Motor neuron (in vitro differentiated cells): Measurements from ENCODE around the gene THAP4. TPM values are rescaled to one million over a fixed set of nuclear protein-coding genes. Genes with fewer than 3 reads are reported as not detected.

Experiments
- ATAC-seq, 8 experiments: fragments of 200-7000 bp; cut with Tn5 transposase; replicated peaks in 6 of 8; 2 replicates each; pipeline ENCODE4 v1.8.0; 2021; ENCODE audit warnings: mild to moderate bottlenecking in 8 of 8, moderate library complexity in 8 of 8
- H3K27ac ChIP-seq, 2 donors: fragments of 250-450 bp; sonication (Bioruptor Pico); 2 replicates each; pipeline ENCODE4 v1.9.0; 2021; ENCODE audit warnings: antibody characterized with exemption in 2 of 2, mild to moderate bottlenecking in 2 of 2, moderate library complexity in 1 of 2
- H3K4me1 ChIP-seq, 2 donors: fragments of 250-450 bp; sonication (Bioruptor Pico); replicated peaks in 1 of 2; 2 replicates each; pipeline ENCODE4 v1.6.1; 2021; ENCODE audit warnings: antibody characterized with exemption in 2 of 2, mild to moderate bottlenecking in 2 of 2, moderate library complexity in 1 of 2
- H3K4me3 ChIP-seq, 5 donors: fragments of 250-450 bp; sonication (Bioruptor Pico); 2 replicates each; pipeline ENCODE4 v1.9.0; 2021; ENCODE audit warnings: antibody characterized with exemption in 5 of 5, mild to moderate bottlenecking in 5 of 5, moderate library complexity in 4 of 5
- WGBS, 10 experiments: fragments of 450-650 bp; shearing (Covaris generic); methylation state at CpG; one replicate each; pipeline ENCODE4 v1.0.0; 2022; 5-methylcytosine and 5-hydroxymethylcytosine counted together
- in situ Hi-C, 9 experiments: fragments of 400-800 bp; cut with MboI; loops; one replicate each; pipeline ENCODE4 v1.15.0; 2021; ENCODE audit warnings: low sequenced_read_pairs in 9 of 9, low pct_unique_long_range_greater_than_20kb in 2 of 9; ENCODE audit not compliant: unreplicated experiment in 9 of 9
- total RNA-seq, 8 experiments: library from RNA; unstranded; fragments of 300-600 nt; gene quantifications; 2 replicates each; pipeline versions ENCODE4 v1.2.3 to v1.2.4, GENCODE V29; 2022

Gene THAP4
- total RNA-seq, 8 experiments from 2014 or later, result 39.2 to 72.1 (median 48.9) TPM

DNA sequence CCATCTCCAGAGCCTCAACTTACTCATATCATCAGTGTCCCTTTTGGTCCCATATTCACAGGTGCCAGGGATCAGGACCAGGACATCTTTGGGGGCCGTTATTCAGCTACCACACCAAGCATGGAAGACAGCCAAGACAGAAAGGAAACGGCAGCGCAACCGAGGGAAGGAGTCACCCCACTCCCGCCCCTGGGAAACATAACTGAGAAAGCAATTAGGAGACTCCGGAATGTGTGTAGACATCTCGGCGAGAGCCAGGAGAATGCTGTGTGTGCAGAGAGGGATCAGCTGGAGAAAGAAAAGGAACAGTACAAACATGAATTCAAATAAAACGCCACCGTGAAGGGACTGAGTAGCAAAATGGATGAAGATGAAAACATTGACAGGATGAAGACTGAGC lies 91.9 kb downstream of the THAP4 start:
- WGBS, 10 experiments, result 0 to 86% (median 74%) methylated on average over 1 to 10 of the region's 10 CpGs; no CpG with 5 or more reads in 2 of the 10 experiments
- in situ Hi-C loops, result no loop called here
- ATAC-seq, result no peak
- no peak overlapping the region for H3K27ac ChIP-seq
- H3K4me3 ChIP-seq, result no peak overlapping the region
- peaks cover 7 to 15% of the 10 kb centered on the region in 2 donors for H3K4me1 ChIP-seq

DNA sequence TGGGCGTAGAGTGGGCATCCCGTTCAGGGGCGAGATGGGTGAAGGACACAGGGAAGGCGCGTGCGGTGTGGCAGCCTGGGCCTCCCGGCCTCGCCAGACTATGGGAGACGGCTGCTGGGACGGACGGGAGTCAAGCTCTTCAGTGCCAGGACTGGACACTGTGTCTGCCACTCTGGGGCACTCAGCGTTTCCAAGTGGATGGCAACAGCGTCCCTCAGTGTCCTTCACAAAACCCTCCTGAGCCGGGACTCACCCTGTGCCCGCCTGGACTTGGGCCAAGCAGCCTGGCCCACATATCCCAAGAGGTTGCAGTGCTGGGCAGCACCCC lies 94.7 kb downstream of the THAP4 start:
- H3K27ac ChIP-seq, result no peak overlapping the region
- in situ Hi-C loops, result no loop called here
- WGBS, 10 experiments, result 100% methylated on average over 2 of the region's 15 CpGs; no CpG with 5 or more reads in 9 of the 10 experiments
- peaks cover 7 to 14% of the 10 kb centered on the region in 2 donors for H3K4me1 ChIP-seq
- H3K4me3 ChIP-seq, result no peak overlapping the region
- ATAC-seq, result no peak

DNA sequence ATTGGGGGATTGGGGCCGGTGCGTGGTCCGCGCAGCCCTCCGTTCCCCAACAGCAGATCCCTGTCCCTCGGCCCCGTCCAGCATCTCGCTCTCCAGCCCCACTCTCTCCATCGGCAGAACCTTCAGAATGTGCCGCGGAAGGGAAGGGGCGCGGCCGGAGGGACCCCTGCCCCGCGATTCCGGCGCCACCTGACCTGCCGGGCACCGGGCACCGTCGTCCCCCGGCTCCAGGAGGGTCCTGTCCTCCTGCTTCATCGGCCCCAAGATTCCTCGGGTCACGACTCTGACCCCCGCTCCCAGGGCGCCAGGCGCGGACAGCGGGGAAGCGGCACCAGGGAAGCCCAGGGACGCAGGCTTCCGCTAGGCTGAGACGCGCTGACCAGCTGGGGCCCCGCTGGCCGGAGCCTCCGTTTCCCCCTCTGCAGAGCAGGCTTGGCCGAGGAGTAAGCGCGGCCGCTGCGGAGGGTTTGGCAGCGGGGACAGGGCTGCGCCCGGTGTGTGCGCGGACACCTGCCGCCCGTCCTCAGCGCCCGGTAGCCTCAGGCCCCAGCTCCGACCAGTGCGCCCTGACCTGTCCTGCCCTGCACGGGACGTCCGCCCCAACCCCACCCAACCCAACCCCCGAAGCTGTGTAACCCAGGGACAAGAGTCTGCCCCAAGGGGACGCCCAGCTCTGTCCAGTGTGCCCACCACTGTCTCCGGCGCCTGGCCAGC lies 95.2 kb downstream of the THAP4 start:
- peak in 4 of 8 experiments; percentile 1 to 11 (median 5) for ATAC-seq
- no CpG with 5 or more reads among the region's 62 CpGs for whole genome bisulfite sequencing, 10 experiments
- in situ Hi-C loops, result no loop called here
- peaks cover 7 to 9% of the 10 kb centered on the region in 2 donors for H3K4me1 ChIP-seq
- H3K27ac ChIP-seq, result no peak overlapping the region
- H3K4me3 ChIP-seq, result peak overlapping the region; percentile 8 to 34 (median 21)

DNA sequence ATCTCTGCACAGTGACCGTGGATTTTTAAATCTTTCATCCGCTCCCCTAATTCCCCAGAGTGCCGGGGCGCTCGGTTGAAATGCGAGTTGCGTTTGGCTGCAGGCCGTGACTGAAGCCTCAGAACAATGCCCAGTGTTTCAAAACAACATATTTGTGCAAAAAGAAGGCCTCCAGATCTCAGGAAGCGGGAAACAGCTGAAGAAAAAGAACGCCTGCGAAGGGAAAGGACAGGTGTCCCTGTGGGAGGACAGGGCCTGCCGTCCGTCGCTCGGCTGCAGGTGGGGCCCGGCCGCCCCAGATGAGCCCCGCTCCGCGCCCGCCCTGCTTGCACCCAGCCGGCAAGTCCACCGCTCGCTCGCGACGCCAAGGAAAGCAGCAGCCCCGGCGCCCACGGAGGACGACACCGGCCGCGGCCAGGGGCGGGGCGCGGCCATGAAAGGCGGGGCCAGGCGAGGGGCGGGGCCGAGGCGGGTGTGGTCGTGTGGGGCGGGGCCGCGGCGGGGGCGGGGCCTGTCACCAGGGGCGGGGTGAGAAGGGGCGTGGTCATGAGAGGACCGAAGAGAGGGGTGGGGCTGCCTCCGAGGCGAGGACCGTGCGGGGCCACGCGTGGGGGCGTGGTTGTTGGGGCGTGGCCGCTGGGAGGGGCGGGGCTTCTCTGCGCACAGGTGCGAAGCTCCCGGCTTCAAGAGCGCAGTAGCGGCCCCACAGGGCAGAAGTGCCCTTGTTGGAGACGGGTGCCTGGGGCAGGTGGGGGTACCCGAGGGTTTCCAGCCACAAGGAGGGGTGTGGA lies 96.0 kb downstream of the THAP4 start:
- in situ Hi-C loops, result no loop called here
- Histone ChIP-seq H3K27ac (peak overlapping the region in 1 of 2 donors; percentile 47), H3K4me3 (peak overlapping the region; percentile 14 to 34 (median 21)), H3K4me1 (peaks cover 7% of the 10 kb centered on the region in 2 donors)
- 37 to 80% (median 58%) methylated on average over 1 to 11 of the region's 68 CpGs; no CpG with 5 or more reads in 6 of the 10 experiments for WGBS, 10 experiments
- peak; percentile 60 to 92 (median 85) for ATAC-seq

DNA sequence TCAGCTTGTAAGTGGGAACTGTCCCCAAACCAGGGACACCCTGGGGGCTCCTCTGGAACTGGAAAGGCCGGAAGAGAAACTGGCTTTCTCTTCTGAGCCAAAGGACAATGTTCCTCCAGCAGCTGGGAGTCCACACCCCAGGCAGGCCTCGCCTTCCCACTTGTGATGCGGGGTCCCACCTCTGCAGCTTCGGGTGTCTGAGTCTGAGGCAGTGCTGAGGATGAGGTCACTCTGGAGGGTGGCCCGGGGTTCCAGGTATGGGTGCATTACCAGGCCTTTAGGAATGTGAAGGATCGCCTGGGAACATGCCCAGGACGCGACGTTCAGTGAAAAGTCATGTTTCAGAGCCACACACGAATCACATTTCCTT lies 96.6 kb downstream of the THAP4 start:
- Histone ChIP-seq H3K27ac (no peak overlapping the region), H3K4me3 (peak overlapping the region in 1 of 5 donors; percentile 34)
- peak in 7 of 8 experiments; percentile 10 to 45 (median 30) for ATAC-seq

DNA sequence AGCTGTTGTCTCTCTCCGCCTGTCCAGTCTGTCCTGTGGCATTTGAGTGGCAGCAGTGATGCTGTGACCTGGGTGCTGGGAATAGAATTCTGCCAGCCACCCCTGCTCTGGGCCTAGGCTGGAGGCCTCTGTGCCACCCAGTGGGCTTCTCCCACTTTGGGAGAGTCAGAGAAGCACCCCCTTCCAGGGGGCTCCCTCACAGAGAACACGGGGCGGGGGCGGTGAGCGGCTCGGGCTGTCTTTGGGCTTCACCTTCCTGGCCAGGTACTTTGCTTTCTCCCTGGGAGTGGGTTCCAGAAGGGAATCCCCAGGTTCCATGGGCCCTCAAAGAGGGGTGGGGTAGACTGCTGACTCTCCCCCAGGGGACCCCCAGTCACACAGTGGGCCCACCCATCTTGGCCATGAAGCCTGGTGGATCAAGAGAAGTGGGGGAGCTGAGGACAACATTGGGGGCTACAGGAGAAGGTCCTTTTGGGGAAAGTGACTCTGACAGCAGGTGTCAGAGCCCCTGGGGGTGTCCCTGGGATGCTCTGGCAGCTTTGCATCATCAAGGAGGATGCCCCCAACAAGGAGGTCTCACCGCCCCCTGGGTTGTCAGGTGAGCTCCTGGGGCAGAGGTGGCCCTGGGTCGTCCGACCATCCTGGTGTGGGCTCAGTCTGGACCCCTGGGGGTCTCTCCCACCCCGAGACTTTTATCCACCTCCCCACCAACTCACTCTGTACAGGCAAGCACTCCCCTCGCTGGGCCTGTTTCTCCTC lies 97.2 kb downstream of the THAP4 start:
- ATAC-seq, result no peak
- H3K27ac ChIP-seq, result no peak overlapping the region
- in situ Hi-C loops, result no loop called here
- H3K4me3 ChIP-seq, result no peak overlapping the region
- WGBS, 10 experiments, result 60 to 100% methylated on average over 2 to 3 of the region's 11 CpGs; no CpG with 5 or more reads in 8 of the 10 experiments
- peaks cover 7% of the 10 kb centered on the region in 2 donors for H3K4me1 ChIP-seq

More for the DNA sequence above, 96.6 kb downstream of the THAP4 start:
- in situ Hi-C loops, result no loop called here
- peaks cover 7% of the 10 kb centered on the region in 2 donors for H3K4me1 ChIP-seq
- WGBS, 10 experiments, result 50 to 53% (median 50%) methylated on average over 2 to 4 of the region's 10 CpGs; no CpG with 5 or more reads in 7 of the 10 experiments

DNA sequence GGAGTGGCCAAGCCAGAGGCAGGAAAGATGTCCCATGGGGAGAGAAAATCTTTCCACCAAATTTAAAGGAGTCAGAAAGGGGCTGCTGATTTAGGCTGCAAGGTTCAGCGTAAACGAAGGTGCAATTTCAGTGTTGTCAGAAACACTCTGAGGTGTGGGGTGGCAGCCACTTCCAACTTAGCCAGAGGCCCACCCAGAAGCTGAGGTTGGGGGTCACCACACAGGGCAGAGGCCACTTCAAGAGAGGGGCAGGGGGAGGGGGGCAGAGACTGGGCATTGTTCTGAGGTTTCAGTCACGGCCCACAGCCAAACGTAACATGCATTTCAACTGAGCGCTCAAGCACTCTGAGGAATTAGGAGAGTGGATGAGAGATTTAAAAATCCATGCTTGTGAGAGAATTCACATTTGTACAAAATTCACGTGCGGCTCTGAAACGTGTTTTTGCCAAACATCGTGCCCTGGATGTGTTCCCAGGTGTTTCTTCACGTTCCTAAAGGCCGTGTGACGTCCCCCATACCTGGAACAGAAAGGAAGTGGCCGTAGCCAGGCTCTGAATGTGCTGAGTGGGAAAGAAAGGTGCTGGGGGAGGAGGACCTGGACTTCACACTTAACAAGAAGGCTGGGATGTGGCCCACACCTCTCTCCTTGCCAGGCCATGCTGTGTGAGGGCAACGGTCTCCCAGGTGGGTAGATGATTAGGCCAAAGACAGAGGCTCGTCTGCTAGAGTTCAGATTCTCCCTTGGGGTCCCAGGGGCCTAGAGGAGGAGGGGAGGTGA lies 97.9 kb downstream of the THAP4 start:
- in situ Hi-C loops, result no loop called here
- no peak for ATAC-seq
- 76 to 90% (median 86%) methylated on average over 2 to 8 of the region's 15 CpGs; no CpG with 5 or more reads in 6 of the 10 experiments for WGBS, 10 experiments
- Histone ChIP-seq H3K4me1 (peaks cover 7% of the 10 kb centered on the region in 2 donors), H3K27ac (no peak overlapping the region), H3K4me3 (no peak overlapping the region)

DNA sequence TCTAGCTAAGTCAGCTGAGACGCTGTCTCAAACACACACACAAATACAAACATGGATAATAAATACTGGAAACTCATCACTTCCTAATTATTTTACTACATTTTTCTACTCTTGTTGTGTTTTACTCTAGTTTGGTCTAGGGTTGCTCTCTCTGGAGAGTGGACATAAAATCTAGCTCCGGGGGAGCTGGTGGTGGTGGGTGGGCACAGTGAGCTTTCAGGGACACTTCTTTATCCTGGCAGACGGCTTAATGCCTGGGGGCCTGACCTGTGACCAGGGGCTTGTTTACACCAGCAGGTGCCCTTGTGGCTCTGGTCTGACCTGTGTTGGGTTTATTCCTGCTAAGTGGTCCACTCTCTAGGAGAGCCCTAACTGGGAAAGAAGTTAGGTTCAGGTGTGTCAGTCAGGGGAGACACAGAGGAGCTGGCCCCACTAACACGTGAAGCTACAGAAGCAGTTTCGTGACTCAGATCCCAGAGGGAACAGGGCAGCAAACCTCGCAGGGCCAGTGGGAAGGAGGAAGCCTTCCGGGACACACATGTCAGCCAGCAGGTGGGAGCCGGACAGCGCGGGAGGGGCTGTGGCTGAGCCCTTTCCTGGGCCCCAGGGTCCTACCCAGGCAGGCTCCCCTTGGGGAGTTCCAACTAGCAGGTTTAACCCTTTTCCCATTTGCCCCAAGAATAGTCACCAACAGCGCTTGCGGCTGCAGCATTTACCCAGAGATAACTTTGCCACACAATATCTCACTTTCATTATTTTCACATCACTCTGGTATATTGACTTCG lies 100.9 kb downstream of the THAP4 start:
- no peak overlapping the region for H3K4me3 ChIP-seq
- 33 to 100% (median 70%) methylated on average over 1 to 8 of the region's 13 CpGs; no CpG with 5 or more reads in 3 of the 10 experiments for WGBS, 10 experiments
- no peak overlapping the region for H3K27ac ChIP-seq
- ATAC-seq, result no peak
- H3K4me1 ChIP-seq, result peaks cover 0 to 3% of the 10 kb centered on the region in 2 donors
- in situ Hi-C loops, result no loop called here

DNA sequence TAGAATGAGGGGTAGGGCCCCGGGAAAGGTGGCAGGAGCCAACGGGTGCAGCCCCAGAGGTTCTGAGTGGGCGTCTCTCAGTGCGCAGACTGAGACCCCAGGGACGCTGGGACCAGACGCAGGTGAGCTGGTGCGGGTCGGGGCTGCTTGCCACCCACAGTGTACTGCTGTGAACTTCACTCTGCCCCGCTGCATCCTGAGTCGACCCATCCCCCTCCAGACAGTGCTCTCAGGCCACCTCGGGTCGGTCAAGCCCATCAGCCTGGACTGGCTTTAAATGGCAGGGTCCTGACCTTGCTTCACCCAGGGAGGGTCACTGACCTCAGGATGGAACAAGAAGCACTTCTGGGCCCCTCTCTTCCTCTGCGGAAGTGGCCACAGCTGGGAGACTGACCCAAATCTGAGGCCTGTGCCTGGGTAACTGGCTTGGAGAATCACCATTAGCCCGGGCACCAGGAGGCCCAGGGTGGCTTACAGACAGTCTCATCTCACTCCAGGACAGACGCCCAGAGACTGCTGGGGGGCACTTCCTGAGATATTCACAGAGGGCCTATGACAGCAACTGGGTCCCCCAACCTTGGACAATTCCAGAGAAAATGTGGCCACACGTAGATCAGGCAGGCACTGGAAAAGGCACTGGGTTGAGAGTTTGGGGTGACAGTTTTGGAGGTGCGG lies 102.1 kb downstream of the THAP4 start:
- no peak for ATAC-seq
- in situ Hi-C loops, result no loop called here
- WGBS, 10 experiments, result 52 to 90% (median 72%) methylated on average over 2 to 6 of the region's 17 CpGs; no CpG with 5 or more reads in 5 of the 10 experiments
- Histone ChIP-seq H3K4me3 (no peak overlapping the region), H3K27ac (no peak overlapping the region), H3K4me1 (no peaks in the 10 kb centered on the region)
